ENCODE measurements around the gene KCNMB2. TPM values are rescaled to one million over a fixed set of nuclear protein-coding genes. Genes with fewer than 3 reads are reported as not detected.
"Not testable (repeated sequence)": the region's sequence is repeated elsewhere in the genome, so short reads cannot be mapped to it uniquely, and the experiment has no call there.

Gene KCNMB2
- total RNA-seq = not detected

GRCh38 chr3:178536211-178537079 is at the start of gene KCNMB2:
Gene KCNMB2, plus strand, starts transcription at chr3:178536436.
- ATAC-seq = peak; percentile 24
- no peak for DNase-seq (ENCODE audit: low spot score)

DNA sequence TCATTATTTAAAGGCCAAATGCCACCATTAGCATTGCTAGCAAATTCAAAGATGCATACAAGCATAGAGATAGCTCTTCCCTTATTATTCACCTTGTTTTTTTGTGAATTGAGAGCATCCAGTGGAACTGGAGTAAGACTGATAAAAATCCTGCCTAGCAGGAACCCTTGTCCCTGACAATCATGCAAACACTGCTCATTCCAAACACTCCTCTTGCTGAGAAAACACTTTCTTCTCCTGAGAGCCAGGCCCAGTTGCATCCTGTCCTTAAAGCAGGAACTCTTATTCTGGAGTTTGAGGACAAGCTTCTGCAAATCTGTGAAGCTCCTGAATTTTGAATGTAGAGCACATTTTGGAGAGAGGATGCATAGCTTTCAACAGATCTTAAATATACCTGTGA is 49.3 kb upstream of the KCNMB2 start:
- no peak for DNase-seq (ENCODE audit: low spot score)
- ATAC-seq = no peak

- no peak for ATAC-seq
- no peak for DNase-seq (ENCODE audit: low spot score)
Observed at GRCh38 chr3:178487752-178488151, 48.5 kb upstream of the KCNMB2 start.

DNA sequence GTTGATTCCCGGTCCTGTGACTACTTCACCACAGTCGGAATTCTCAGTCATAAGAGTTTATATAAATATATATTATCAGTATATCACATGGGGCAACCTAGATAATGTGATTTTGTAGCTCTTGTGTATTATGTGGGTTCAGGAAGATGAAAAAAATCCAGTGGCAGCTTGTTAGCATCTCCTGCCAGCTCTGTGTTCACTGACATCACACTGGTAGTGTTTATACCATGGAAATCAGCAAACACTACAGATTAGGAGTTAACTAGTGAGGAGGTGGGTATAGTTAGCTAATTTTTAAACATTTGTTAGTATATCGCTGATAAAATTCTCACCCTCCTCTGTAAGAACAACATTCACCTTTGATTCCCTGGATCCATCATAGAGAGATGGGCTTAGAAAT is 44.5 kb upstream of the KCNMB2 start:
- ATAC-seq = no peak
- no peak for DNase-seq (ENCODE audit: low spot score)

GRCh38 chr3:178492491-178492890 is 43.7 kb upstream of the KCNMB2 start:
- ATAC-seq = no peak

DNA sequence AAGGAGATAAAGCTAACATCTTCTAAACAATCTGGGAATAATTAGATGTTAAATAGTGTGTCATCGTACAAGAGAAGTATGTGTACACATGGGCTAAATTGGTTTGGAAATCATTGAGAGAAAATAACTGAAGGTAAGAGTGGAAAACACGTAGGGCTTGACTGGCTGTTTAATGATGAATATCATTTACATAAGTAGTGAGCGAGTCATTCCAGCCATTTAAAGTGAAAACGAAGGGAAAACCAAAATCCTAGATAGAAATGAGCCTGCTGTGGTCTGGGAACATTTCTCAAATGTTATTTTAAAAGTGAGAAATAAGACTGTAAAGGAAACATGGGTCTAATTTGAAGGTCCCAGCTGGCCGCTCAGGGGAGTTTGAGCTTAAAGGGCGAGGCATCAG is 41.9 kb upstream of the KCNMB2 start:
- DNase-seq (ENCODE audit: low spot score) = no peak
- no peak for ATAC-seq

More at GRCh38 chr3:178492491-178492890, 43.7 kb upstream of the KCNMB2 start:
- no peak for DNase-seq (ENCODE audit: low spot score)

GRCh38 chr3:178496911-178497310 is 39.3 kb upstream of the KCNMB2 start:
- ATAC-seq (no peak), DNase-seq (ENCODE audit: low spot score) (no peak)

DNA sequence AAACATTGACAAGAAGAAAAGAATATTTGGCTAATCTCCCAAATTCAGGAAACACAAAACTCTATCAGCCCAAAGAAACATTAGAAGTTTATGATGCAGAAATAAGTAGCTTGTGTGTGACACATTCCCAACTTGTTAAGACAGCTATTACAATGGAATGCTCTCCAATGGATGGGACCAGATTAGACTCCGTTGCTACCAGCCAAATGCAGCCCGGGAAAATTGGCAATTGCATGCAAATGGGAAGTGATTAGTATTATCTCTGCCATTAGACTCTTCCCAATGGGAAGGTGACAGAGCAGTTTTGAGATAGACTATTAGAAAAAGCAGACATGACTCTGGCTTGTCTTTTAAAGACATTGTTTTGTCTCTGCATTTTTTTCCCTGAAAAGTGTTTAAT is 37.4 kb upstream of the KCNMB2 start:
- ATAC-seq (no peak), DNase-seq (ENCODE audit: low spot score) (no peak)

DNA sequence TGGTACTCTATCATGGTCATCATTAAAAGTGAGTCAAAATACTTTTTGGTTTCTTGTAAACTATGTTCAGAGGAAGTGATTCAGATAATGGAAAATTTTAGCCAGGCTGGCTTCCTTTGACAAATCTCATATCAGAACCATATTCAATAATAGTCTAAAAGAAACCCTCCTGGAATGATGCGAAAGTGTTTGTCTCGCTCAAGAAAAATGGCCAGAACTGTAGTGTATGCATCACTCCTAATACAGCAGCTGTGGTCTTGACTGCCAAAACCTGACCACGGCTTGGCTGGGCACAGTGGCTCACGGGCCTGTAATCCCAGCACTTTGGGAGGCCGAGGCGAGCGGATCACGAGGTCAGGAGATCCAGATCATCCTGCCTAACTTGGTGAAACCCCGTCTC is 35.6 kb upstream of the KCNMB2 start:
- ATAC-seq (no peak), DNase-seq (ENCODE audit: low spot score) (no peak)

GRCh38 chr3:178504128-178504527 is 32.1 kb upstream of the KCNMB2 start:
- ATAC-seq (no peak), DNase-seq (ENCODE audit: low spot score) (no peak)

GRCh38 chr3:178505832-178506231 is 30.4 kb upstream of the KCNMB2 start:
- DNase-seq (ENCODE audit: low spot score) (no peak), ATAC-seq (no peak)

DNA sequence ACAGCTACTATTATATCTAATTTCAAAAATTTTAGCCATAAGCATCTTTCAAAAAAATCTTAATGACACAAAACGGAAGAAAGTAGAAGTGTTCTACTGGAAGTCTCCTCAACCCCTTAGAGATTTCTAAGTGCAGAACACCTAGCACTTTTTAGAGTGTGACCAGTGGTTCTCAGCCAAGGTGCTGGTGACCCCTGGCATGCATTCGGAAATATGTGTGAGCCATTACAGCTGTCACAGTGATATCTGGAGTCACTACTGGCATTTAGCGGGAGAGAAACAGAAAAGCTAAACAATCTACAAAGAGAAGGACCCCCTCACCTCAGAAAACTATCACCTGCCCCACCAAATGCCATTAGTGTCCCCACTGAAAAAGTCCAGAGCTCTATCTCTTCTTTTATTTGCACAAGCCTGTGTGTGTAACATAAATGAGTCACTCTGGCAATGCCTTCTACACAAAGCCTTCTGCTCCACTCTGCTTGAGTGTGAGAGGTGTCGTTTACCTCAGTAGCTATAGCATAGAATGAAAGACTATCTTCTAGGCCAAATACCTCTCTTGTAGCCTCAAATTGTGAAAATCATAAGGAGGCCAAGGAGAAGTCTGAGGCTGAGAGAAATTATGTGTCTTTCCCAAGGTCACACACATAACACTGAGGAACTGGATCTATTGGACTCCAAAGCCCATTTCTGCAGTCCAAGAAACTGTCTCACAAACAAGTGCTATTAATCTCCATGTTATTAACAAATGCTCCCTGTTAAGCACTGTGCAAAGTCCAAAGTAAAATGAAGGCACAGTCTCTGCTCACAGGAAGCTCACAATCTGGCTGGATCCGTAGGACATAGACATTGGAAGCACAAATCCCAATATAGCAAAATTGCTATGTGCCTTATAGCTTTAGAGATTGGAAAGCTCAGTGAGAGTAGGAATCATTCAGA is 28.5 kb upstream of the KCNMB2 start:
- DNase-seq (ENCODE audit: low spot score) (no peak), ATAC-seq (no peak)

DNA sequence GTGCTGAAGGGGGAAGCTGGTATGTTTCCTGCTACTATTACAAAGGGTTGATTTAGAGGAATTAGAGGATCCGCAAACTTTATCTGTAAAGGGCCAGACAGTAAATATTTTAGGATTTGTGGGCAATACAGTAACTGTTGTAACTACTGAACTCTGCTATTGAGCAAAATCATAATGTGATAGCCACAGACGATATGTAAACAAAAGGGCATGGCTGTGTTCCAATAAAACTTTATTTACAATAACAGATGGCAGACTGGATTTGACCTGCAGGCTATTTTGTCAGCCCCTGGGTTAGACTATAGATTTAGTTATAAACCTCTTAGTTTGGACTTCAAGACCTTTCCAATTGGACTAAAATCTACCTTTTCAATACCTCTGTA is 27.8 kb upstream of the KCNMB2 start:
- ATAC-seq = no peak
- no peak for DNase-seq (ENCODE audit: low spot score)

GRCh38 chr3:178510496-178510895 is 25.7 kb upstream of the KCNMB2 start:
- ATAC-seq (no peak), DNase-seq (ENCODE audit: low spot score) (no peak)

- DNase-seq (ENCODE audit: low spot score) (no peak), ATAC-seq (no peak)
Observed at GRCh38 chr3:178512647-178513046, 23.6 kb upstream of the KCNMB2 start.

DNA sequence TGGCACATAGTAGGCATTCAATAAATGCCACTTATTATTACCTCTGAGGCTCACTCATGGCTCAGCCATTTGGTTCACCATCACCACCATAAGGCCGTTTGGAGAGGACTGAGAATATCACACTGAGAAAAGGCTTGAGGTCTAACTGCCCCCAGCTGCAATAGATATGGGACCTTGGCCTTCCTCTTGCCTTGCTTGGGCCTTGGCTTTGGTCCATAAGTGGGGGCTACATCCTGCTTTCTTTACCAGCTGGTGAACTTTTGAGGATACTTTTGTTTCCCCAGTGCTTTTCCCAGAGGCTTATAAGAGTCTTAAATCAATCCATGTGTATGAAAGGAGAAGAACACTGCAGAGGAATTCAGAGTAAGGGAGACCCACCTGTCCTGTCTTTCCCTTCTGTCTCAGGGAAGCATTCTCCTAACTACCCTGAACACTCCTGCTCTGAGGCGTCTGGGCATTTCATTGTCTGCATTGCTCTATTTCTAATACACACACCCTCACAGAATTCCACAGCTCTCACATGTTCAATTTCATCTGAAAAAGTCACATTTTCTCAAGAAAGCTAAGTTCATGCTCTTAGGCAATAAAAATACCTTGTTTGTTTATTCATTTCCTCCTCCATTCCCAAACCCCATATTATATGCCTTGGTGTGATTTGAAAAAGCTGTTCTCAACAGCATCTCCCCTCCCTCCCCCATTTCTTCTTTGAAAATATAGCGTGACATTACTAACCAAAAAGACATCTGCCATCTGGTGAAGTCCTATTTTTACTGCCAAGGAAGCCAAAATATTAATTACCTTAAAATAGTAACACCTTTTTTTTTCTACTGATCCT is 22.5 kb upstream of the KCNMB2 start:
- DNase-seq (ENCODE audit: low spot score) (no peak), ATAC-seq (no peak)

DNA sequence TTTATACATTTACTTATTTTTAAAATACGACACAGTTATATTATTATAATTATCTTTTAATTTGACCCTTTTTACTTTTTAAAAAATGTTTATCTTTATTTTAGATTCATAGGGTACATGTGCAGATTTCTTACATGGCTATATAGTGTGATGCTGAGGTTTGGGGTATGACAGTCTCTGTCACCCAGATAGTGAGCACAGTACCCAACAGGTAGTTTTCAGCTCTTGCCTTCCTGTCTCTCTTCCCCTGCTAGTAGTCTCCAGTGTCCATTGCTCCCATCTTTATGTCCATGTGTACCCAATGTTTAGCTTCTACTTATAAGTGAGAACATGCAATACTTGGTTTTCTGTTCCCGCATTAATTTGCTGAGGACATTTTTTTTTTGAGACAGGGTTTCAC is 21.8 kb upstream of the KCNMB2 start:
- ATAC-seq (no peak), DNase-seq (ENCODE audit: low spot score) (no peak)

GRCh38 chr3:178515076-178515744 is 21.0 kb upstream of the KCNMB2 start:
- not testable (repeated sequence) for ATAC-seq; DNase-seq (ENCODE audit: low spot score)

GRCh38 chr3:178517665-178518334 is 18.4 kb upstream of the KCNMB2 start:
- ATAC-seq = no peak
- DNase-seq (ENCODE audit: low spot score) = no peak

Measured in left lobe of liver (tissue), 2 donors.